Activated CD4-positive, alpha-beta T cell treated with anti-CD3 and anti-CD28 coated beads for 24 hours (primary cell): ENCODE results near the gene PRKN.

Source experiments
- DNase-seq, 2 donors: peaks; one replicate each; pipeline ENCODE4 v3.0.0-alpha.2; 2020; ENCODE audit warnings: low read depth in 2 of 2

Gene PRKN

DNA sequence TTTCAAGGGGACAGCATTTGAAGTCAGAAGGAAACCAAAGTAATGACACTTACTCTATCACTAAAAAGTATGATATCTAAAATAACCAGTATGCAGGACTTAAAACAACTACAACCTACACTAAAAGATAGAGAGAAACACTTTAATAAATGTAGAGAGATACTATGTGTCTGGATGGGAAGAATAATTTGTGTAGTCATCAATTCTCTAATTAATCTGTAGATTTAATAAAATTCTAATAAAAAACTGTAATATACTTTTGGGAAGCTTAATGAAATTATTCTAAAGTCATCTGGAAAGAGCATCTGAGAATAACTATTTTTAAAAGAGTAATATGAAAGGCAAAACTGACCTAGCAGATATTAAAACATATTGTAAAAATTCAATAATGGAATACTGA is 52.1 kb downstream of the PRKN start:
- DNase-seq: no peak

DNA sequence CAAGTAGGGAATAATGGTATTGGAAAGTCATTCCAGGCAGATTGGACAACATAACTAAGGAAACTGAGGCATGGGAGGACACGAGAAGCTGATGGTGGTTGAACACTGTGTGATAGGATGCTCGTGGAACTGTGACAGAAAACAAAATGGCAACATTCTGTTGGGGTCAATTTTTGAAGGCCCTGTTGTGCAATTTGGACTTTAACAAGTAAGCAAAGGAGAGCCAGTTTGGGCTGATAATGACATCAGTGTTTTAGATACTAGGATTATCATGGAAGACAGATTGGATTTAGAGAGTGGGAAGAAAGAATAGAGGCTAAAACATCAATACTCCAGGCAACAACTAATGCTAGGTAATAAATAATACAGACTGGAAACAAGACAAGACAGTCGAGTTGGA is 53.1 kb downstream of the PRKN start:
- no peak for DNase-seq

DNA sequence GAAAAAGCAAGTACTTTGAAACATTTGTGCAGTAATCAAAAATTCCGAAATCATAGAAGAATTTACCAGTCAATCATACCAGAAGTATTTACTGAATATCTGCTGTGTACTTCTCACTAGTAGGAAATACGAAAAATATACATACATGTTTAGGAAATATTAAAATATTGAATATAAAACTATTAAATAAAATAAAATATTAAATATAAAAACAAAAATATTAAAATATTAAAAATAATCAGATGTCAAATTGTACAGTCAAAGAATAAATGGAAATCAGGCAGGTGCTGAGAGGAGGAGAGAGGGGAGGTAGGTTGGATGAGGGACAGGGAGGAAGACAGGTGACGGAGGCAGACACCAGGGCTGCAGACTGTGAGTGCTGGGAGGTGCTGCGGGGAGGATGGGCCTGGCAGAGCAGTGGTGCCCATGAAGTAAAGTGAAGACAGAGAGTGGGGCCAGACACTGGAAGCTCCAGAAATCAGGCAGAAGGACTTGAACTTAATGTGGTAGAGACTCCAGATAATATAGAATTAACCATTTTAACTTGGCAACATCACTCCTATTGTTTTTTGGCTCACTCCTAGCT is 55.9 kb downstream of the PRKN start:
- no peak for DNase-seq

DNA sequence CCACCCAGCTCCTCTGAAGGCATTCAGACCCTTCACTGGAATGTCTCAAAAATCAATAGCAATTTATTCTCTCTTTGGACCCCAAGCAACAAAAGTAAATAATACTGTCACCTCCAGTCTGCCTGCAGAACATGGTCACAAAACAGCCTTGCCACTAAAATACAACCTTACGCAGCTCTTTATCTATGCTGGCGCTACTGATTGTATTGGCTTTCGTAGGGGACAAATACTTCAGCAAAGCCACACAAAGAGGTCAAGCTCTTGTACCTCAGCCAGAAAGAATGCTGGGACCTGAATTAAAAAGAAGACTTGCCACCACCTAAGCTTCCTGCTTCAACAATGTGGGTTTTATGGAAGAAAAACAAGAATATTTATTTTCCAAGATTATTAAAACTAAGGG is 57.2 kb downstream of the PRKN start:
- no peak for DNase-seq

DNA sequence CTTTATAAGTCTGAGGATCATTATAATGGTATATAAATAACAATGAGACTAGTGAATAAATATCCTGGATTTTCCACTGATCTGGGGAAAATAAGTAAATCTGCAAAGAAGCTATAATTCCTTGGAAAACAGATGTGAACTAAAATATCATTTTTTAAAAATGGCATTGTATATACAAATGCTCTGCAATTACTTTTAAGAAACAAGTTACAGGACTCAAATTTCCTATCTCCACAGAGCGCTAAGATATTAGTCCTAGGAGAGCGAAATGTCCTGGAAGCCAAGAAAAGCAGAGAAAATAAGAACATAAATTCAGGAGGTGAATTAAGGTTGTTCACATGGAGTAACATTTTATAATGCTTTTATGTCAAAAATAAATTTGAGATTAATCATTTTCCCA is 61.3 kb downstream of the PRKN start:
- DNase-seq: no peak

DNA sequence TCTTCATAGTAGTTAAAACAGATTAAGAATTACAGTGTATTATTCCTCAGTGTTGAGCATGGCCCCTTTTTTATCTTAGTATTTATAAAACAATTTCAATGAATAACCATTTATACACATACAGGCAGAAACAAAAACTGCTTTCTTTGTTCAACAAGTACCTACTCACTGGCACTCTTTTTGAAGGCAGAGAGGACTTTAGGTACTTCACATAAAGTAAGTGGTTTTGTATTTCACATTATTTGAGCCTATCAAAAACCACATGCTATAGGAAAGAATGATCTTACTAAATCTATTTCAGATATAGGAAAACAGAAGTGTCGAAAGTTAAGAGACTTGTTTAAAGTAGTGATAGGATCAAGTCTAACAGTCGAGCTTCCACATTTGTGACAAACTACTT is 73.8 kb downstream of the PRKN start:
- DNase-seq: no peak

DNA sequence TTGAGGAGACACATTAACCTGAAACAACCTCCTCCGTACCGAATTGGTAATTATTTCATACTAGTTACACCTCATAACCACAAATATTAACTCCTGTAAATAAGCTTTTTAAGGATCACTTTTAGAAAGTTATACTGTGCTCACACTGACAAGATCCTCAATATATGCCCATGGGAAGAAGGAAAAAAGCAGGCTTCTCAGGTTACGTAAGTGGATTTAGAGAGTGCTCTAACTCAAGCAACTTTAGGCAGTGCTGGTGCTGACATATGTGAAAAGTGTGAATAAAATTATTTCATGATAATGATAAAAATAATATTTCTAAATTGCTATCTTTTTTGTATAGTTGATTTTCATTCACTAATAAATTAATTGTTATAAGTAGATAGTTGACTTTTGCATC is 76.1 kb downstream of the PRKN start:
- no peak for DNase-seq

DNA sequence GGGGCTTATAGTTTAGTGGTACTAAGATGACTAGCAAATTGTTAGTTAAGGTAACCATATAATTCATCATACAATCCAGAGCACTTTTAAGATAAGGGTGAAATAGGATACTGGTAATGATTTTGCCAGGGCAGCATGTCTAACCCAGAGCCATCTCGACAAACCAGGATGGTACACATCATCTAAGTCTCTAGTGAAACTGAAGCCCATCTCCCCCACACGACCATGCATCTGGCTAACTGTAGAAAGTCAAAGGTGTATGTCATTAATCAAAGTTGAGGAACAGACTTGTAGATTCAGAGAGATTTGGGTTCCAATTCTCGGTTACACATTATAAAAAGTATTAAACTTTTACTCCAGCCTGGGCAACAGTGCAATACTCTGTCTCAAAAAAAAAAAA is 78.3 kb downstream of the PRKN start:
- no peak for DNase-seq

DNA sequence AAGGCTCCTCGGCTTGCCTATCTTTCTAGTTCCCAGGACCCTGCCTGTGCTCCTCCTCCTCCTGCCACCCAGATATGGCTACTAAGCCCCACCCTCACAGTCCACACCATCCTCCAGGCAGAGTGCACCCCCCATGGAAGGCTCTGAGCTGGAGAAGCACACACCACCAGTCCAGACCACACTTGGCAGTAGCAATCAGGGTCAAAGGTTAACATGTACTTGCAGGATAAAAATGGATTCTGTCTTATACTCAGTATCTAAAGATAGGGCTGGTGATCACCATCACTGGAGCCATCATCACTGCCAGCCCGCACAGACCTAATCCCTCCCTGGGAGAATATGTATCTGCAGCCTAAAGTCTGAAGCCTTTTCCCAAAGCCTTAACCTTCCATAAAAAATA is 83.4 kb downstream of the PRKN start:
- no peak for DNase-seq

DNA sequence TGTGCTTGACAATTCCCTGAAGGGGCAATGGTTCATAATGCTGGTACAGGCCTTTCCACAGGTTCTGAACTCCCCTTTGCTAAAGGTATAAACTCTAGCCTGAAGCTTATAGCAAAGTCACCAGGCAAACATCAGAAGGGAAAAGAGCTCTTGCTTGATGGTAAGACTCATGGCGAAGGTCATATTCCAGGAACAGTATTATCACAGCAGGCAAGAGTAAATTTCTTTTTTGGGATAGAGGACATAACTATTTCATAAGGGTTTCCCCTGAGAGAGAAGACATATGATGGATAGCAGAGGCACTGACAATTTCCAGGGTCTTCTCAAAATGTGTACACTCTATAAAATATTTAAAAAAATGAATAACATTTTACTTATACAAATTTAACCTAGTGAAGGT is 86.8 kb downstream of the PRKN start:
- DNase-seq: no peak

DNA sequence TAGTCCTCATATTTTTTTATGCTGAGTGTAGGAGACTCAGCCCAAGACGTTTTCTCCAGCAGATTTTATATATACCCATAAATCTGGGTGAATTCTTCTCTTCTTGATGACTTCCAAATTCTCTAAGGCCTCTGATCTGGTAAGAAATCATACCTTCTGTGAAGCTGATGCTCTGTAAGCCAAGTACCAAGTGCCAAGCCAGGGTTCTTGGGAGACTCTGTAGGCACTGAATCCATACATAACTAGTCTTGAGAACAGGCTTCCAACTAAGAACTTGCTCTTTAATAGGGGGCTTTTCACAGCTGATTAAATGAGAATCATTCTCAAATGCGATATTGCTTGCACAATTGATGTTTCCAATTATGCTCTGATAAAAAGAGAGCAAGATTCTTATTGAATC is 87.6 kb downstream of the PRKN start:
- no peak for DNase-seq

DNA sequence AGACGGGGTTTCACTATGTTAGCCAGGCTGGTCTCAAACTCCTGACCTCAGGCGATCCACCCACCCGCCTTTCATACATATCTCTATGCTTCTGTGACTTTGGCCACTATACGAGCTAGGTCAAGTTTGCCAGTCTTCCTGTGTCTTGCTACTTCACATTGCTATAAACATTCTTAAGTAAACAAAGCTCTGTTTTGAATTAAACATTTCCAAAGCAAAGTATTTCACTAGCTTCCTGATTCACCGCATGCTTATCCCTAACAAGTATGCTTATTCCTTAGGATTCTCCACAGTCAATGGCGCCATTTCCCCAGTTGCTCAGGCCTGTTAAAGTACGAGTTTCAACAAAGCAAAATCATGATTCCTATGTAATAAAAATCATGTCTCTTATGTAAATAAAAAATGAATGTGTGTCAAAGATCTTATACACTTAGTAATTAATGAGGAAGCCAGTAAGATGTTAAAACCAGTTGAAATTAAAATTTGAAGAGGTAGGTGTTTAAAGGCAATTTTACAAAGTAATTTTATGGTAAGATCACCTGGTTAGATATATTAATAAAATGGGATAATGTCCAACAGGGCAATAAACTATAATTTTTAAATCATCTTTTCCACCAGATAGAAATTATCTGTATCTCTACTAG is 88.5 kb downstream of the PRKN start:
- no peak for DNase-seq

DNA sequence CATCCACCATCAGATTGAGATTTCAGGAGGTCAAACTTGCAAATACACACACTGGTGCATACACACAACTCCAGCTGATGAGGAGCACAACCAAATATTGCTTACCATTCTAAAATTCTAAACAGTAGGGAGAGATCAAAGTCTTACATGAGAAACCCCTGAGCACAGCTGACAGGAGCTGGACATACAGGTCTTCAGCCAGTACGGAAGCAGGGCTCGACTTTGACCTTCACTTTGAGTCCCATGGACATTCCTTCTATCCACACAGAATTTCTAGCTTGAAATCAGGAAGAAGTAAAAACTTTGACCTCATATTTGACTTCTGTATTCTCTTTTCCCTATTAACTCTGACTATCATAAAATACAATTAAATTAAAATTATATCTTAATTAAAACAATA is 90.2 kb downstream of the PRKN start:
- DNase-seq: no peak

DNA sequence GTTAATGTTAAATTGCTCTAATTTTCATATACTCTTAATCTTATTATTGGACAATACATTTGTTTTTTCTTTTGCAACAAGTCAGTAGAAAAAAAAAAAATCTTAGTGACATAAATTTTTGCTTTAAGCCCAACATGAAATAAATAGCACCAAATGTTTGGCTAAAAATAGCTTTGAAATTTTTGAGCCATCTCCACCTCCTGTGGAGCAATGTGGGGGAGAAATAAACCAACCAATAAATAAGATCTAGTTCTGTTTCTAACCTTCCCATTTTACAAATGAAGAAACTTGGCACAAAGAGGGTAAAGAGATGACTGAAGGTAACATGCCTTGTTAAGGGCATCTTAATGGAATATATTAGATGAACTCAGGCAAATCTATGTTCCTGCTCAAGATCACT is 91.4 kb downstream of the PRKN start:
- no peak for DNase-seq

DNA sequence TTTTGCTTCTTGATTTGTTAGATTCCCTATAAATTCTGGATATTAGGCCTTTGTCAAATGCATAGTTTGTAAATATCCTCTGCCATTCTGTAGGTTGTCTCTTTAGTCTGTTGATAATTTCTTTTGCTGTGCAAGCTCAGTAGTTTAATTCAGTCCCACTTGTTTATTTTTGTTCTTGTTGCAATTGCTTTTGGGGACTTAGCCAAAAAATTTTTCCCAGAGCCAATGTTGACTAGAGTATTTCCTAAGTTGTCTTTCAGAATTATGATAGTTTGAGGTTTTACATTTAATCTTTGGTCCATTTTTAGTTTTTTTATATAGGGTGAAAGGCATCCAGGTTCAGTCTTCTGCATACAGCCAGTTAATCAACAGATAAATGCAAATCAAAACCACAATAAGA is 96.0 kb downstream of the PRKN start:
- DNase-seq: no peak

DNA sequence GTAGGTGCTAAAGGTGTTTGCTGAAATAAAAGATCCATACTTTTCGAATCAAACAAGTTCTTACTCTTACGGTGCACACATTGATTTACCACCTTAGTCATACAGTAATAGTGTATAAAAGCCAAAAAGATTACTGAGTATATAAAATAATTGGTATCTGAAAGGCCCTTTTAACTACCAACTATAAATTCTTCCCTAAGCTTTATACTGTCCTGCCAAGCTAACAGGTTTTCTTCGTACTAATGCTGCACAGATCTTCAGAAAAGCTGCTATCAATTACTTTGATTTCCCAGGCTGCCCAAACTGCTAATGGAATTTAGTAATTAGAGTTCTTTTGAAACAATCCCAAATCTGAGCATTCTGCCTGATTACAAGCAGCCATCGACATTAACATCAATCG is 97.5 kb downstream of the PRKN start:
- DNase-seq: no peak

DNA sequence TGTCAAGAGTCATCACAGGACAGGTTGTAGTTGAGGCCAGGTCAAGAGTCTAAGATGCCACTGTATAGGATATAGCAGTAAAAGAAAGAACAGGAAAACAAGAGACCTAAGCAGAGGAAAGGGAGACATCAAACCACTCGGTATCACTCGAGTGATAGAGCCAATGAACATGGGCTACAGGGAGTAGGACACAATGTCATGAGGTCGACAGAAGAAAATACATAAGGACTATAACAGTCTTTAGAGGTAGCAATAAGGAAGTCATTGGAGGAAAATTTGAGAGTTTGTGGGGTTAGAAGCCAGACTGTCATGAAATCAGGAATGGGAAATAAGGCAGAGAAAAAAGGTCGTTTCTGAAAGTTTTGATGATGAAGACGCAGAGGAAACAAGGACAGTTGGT is 99.7 kb downstream of the PRKN start:
- no peak for DNase-seq

DNA sequence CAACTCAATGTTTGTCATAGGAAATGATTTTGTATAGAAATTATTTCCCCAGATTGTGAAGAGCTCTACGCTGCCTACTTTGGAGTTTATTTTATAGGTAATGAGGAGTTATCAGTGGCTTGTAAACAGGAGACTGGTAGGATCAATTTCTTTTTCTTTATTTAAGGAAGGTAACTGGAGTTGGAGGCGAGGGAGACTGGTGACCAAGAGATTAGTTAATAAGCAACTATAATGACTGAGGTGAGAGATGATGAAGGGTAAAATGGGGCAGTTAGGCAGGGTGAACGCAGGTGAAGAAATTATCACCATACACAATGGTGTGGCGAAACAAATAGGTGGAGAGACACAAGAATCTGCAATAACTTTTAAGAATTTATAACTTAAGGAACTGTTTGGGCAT is 100.2 kb downstream of the PRKN start:
- DNase-seq: no peak

DNA sequence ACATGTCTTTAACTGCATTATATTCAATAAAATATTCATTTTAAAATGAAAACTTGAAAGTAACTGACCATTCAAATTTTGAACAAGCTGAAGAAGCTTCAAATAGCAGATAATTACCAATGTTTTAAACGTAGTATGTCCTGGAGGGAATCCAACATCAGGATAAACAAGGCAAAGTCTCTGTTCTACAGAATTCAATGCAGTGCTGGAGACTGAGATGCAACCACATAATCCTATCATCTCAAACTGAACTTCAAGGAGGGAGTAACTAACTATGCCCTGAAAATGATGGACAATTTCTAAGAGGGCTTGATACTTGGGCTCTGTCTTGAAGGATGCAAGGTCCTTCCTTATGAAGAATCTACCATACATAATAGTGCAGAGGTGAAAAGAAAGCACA is 100.7 kb downstream of the PRKN start:
- DNase-seq: no peak

DNA sequence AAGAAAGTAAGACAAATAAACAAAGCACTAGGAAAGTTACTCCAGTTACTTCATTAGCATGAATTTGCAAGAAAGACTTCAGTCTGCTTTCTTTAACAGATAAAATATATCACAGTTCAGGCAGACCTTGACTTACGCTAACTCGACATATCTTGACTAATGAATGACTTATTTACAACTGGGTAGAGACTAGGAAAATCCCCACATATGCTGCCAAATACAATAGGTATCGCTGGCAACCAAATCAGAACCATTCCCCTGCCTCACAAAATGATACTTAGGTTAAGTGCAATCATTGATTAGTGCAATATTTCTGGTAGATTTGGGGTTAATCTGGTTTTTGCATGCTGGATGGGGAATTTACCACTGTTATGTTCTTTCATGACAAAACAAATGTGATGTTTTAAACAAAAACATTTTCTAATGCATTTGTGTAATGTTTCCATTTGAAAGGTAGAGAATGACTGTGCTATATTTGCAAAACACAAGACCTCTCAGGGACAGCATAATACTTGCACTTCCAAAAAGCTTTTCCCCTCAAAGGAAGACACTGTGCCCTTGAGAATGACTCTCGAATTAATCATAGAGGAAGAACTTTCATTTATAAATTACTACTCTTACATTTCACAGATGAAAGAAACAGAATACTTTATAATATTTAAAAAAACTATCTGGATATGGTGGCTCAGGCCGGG is 101.6 kb downstream of the PRKN start:
- no peak for DNase-seq

DNA sequence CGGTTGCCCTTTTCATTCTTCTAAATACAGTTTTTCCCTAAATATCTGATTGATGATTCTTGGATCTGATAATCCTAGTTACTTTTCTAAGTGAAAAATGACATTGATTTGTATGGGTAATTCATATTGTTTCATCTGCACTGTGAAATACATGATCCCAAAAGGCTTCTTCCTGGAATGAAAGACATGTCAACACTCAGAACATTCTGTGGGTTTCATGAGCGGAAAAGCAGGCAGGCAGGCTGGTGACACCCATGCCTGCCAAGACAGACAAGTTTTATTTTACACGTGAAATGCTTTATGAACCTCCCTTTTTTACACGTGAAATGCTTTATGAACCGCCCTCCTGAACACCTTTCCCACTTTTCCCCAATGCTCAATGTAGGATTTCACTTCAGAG is 105.0 kb downstream of the PRKN start:
- no peak for DNase-seq

DNA sequence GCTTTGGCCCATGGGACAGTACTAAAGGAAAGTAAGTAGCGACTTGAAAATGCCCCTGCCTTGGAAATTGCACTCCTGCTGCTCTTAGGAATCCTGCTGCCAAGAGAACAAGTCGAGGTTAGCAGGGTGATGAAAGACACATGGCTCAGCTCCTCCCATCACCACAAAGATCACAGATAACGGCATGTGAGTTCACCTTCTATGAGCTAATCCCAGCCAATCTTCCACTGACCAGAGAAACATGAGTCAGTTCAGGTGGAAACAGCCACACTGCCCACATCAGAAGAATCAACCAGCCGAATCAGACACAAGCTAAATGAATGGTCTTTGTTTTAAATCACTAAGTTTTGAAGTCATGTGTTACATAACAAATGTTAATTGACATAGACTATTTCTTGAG is 106.3 kb downstream of the PRKN start:
- no peak for DNase-seq

DNA sequence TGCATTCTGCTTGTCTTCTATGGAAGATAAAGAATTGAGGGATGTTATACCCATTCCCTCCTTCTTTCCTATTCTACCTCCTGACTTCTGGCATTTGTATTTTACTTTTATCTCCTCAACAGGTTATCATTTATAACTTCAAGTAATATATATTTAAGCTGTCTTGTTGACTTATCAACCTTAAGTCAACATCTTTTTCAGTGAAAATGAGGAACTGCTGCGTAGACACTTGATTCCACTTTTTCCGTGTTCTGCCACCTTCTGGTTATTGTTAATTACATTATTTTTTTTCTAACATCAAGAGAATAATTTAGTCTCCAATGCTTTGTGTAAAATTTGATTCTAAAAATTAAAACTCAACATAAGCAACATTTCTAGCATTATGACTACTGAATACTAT is 107.5 kb downstream of the PRKN start:
- no peak for DNase-seq
